H54 (cell line): Measurements from ENCODE around the gene DSC1.
"Not testable (repeated sequence)": the region's sequence is repeated elsewhere in the genome, so short reads cannot be mapped to it uniquely, and the experiment has no call there.

Experiments used
- DNase-seq: peaks from one replicate; pipeline ENCODE4 v3.0.0; 2011; ENCODE audit warnings: low spot score, mixed read lengths; ENCODE audit not compliant: insufficient read length
- FAIRE-seq: peaks from 3 replicates; lab custom pipeline; 2011; peaks lifted over from hg19 to GRCh38; lab: Jason Lieb, UNC
- POLR2A ChIP-seq: IDR thresholded peaks from 2 replicates; pipeline ENCODE4 v1.6.1; 2011; ENCODE audit warnings: low read depth, mild to moderate bottlenecking, low read length

Gene DSC1

DNA sequence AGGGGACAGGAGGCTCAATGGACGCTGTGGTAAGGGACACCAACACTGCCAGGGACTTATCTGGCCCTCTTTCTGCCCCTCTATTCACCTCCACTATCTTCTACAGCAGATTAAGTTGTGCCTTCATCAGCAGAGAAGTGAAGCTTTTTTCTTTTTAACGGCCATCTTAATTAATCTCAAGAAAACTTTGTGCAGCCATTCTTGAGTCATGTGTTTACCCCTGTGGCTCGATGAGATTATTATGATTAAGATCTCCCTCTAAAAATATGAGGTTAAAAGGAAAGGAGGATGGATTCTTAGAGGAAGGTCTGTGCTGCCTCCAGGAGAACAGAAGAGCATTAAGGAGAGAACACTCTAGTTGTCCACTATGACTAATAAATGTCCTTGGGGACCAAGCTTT is 32.4 kb upstream of the DSC1 start:
- FAIRE-seq (no peak), DNase-seq (no peak)
- TF ChIP-seq POLR2A: no peak

DNA sequence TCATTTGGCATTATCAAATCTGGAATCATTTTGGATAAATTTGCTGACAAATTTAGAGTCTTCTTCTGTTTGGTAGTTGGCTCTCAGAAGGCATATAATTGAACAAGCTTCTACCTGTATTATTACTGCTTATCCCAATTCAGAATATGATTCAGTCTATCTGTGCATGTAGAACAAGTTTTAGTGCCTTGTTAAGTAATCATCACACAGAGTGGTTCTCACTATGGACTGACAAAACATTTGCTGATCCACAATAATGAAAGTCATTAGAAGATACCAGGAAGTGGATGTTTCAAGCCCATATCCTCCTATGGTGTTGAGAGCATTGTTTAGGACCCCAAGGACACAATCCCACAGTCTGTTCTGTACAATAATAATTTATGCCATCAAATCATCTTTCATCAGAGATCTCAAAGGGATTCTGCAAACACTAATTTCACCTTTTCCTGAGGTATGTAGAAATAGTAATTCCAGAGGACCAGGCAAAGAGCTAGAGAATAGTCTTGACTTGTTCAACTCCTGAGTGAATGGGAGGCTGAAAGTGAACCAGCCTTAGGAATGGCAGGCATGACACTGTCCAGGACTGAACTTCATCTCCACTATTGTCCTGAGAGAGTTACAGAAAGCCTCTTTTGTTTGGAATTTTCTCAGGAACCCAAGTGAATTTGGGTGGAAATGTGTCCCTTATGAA is 29.6 kb upstream of the DSC1 start:
- FAIRE-seq (no peak), DNase-seq (no peak)
- TF ChIP-seq POLR2A: no peak

DNA sequence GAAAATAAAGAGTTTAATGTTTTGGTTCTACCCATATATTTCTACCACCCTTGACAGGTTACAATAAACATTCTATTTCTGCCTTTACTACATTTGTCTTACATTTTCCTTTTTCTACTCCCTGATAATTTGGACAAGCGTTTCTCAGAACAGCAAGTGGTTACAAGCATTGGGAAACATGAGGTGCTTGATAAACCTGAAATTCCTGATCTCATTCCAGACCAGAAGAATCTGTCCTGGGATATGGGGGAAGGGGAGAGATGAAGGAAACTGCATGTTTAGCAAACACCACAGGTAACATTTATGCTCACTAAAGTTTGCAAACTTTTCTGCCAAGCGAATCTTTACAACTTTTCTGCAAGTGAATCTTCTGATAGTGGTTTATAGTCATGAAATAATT is 28.3 kb upstream of the DSC1 start:
- DNase-seq (no peak), FAIRE-seq (no peak)
- TF ChIP-seq POLR2A: no peak

DNA sequence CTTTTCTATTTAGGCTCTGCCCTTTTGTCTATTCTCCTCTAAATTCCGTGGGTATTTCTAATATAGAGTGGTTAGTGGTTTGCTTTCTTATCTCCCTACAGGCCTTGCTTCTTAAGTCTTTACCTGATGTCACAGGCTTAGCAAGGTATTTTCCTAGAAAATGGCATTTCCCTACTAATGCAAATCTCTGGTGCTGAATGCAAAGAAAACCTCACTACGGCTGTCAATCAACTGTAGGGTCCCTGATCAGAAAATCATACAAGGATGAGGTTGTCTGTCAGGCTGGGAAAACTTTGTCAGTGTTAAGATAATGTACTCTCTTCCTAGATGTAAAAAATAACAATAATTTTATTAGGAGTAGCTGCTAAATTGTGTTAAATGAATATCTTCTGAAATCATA is 27.1 kb upstream of the DSC1 start:
- no peak for TF ChIP-seq POLR2A
- FAIRE-seq (no peak), DNase-seq (no peak)

DNA sequence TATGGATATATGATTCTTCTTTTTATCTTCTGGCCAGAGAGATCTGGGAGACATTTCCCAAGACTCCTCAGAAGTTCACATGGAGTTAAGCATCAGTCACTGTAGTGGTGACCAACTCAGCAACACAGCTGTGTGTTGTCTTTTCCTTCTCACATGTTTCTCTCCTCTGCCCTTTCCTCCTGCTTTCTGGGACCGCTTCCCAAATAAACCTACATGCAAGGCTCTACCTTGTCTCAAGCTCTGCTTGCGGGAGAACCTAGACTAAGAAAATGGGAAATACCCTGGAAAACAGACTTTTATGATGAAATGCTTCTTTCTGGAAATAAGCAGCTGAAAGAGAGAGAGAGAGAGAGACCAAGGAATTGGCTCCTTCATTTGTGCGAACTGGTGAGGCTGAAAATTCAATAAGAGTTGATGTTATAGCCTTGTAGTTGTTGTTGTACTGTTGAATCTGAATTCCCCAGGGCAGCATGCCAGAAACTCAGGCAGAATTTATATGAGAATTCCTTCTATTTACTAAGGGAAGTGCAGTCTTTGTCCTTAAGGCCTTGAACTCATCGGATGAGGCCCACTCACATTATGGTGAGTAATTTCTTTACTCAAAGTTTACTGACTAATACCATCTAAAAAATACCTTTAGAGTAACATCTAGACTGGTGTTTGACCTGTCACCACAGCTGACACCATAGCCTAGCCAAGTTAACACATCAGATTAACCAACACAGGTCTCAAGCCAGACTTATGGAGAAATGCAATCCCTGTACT is 22.7 kb upstream of the DSC1 start:
- no peak for TF ChIP-seq POLR2A
- FAIRE-seq: no peak
- no peak for DNase-seq

DNA sequence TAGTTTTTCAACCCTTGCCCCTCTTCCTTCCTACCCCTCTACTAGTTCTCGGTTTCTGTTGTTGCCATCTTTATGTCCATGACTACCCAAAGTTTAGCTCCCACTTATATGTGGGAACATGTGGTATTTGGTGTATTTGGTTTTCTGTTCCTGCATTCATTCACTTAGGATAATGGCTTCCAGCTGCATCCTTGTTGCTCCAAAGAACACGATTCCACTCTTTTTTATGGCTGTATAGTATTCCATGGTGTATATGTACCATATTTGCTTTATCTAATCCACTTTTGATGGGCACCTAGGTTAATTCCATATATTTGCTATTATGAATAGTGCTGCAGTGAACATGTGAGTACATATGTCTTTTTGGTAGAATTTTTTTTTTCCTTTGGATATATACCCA is 20.6 kb upstream of the DSC1 start:
- FAIRE-seq: no peak

DNA sequence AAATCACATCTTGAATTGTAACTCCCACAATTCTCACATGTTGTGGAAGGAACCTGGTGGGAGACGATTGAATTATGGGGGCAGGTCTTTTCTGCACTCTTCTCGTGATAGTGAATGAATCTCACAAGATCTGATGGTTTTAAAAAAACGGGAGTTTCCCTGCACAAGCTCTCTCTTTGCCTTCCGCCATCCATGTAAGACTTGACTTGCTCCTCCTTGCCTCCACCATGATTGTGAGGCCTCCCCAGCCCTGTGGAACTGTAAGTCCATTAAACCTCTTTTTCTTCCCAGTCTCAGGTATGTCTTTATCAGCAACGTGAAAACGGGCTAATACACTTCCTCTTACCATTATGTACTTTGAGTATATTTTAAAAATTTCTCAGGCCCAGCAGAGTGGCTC is 14.7 kb upstream of the DSC1 start:
- FAIRE-seq, DNase-seq: not testable (repeated sequence)

More for the DNA sequence above, 20.6 kb upstream of the DSC1 start:
- no peak for TF ChIP-seq POLR2A
- no peak for DNase-seq

DNA sequence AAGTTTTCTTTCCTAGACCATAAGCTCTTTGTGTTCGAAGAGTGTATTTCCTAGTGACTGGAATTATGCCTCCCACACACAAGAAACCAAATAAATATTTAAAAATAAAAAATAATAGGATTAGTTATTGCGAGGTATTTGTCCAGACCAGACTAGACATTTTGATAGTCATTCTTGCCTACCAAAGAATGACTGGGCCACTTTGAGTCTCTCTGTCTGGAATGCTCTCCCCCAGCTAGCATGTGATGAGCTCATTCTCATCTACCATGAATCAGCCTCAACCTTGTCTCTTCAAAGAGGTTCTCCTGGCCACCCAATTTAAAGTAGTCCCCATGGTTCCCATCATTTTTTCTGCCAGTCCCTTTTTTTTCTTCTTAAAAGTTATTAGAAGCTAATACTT is 13.9 kb upstream of the DSC1 start:
- TF ChIP-seq POLR2A: no peak
- DNase-seq: no peak

DNA sequence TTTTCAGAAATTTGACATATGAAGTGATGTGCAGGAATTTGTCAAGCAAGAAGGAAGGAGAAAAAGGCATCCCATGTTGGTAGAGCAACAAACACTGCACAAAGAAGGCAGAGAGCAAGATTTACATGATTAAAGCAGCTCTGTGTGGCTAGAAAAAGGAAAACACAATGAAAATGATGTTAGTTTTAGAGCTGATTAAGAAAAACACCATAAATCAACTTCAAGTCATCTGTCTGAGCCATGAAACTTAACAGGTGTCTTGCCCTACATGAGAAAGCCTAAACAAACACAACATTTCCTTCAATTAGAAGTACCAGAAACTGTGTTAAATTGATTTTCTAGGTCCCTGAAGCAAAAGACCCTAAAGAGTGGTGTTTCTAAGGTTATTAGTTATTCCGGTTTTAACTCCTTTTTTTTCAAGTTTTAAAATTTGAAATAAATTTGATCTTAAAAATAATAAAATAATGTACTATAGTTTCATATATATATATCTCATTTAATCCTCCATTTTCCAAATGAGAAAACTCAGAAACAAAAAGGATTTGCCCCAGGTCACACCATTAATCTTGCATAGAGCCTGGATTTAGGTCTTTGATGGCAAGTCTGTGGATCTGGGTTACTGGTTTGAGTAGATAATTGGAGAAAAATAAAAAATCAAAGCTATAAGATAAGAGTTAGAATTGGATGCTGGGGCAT is 8.6 kb upstream of the DSC1 start:
- TF ChIP-seq POLR2A: no peak
- FAIRE-seq (no peak), DNase-seq (no peak)

More for the DNA sequence above, 13.9 kb upstream of the DSC1 start:
- no peak for FAIRE-seq

DNA sequence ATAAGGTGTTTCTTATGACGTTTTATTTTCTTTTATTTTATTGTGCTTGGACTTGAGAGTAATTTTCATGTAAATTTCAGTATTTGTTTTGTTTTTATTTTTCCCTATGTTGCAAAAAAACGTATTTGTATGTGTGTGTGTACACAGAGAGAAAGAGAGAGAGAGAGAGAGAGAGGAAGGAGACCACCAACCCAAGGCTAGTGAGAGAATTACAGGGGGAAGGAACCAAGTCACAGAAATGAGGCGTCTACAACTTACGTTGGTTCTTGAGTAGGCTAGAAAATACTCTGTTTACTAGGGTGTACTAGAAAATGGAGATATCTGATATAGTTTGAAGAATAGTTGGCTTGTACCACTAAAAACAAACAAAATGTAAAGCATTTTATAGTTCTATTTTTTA is 7.7 kb upstream of the DSC1 start:
- no peak for TF ChIP-seq POLR2A
- no peak for FAIRE-seq
- no peak for DNase-seq

DNA sequence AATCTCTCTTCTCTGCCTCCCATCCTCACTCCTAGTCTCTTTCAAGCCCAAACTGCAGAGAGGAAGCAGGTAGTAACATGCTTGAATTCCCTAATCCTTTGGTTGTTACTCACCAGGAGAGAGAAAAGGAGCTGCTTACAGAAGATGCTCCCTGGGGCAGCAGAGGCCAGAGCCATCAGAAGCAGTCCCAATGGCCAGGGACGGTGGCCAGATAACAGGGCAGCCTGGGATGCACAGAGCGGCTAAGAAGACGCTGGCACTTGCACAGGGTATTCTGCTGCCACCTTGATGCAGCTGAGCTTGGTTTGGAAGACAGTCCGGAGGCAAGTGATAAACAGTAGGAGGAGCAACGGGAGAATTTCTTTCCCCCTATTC is 250 bp downstream of the DSC1 start:
- no peak for FAIRE-seq
- DNase-seq: no peak
- no peak for TF ChIP-seq POLR2A

DNA sequence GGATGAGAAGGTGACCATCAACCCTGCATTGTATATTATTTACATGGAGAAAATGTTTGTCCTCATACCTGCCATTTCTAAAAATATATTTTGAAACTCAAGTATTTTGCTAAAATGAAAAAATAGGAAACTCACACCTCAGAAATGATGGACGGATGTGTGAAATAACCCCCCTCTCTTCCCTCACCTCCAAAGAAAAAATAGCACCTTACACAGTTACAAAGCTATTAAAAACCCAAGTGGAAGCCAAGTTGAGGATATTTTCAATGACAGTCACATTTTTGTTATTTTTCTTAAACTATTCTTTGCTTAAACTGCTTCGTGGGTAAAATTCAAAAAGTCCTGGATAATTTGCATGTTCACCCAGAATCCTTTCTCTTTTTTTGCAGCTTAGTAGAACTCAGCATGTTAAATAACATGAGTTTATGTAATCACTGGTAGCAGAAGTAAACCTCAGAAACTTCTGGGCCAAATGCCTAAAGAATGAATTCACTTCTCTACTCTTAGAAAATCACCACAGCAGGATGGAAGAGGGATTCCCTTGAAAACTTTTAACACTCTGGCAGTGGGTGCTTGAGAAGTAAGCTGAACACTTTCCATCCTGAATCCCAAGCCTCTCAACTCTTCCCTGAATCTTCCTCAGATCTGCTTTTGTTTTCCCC is 768 bp downstream of the DSC1 start:
- FAIRE-seq (no peak), DNase-seq (no peak)
- no peak for TF ChIP-seq POLR2A

DNA sequence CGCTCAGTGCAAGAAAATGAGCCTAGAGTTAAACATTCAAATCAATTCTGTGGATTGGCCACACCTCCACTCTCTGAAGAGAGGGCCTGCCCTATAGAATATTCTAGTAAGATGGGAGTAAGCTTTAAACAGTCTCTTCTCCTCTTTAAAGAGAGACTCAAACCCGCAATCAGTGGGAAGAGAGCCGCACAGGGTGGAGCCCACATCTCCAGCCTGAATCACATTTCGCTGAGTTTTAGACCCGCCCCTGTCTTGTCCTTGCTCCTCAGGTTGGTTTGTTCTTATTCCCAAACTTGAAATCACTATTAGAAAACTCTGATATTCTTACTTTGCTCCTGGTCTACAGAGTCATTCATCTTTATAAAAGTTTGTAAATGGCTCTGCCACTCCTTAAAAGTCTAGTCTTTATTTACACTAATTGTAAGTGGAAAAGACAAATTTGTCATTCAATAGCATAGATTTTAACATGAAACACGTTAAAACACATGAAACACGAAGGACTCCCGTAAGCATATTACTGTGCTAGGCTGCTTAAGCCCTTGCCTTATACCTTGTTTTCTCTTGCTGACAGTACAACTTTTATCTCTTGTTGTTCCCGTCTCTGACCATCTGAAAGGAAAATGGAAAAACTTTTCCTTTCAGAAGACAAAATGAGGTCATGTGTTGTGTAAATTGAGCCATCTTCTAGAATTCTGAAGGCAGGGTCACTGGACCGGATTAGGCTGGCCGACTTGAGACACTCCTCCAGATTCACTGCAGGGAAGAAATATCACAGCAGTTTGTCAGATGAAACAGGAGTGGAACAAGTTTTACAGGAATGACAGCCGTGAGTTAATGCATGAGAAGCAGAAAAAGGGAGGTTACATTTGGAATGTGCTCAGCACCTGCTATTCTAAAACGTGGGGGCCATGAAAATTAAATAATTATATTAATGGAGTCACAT is 5.6 kb downstream of the DSC1 start:
- FAIRE-seq (no peak), DNase-seq (no peak)
- TF ChIP-seq POLR2A: no peak

DNA sequence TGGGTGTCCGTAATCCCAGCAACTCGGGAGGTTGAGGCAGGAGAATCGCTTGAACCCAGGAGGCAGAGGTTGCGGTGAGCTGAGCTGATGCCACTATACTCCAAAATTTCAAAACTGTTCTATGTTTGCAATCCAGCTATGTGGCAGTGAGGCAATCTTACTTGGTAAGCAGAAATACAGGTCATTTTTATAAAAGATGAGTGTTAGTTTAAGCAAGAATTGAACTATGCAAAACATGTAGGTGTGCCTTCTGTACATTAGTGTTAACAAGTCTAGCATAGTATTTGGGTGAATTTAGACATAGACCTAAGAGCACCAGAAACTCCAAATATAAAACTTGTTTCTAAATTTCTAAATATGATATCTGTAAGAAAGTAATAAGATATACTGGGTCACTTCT is 7.2 kb downstream of the DSC1 start:
- no peak for TF ChIP-seq POLR2A
- DNase-seq (no peak), FAIRE-seq (no peak)
